Measurements from ENCODE around the gene FER. TPM values are rescaled to one million over a fixed set of nuclear protein-coding genes. Genes with fewer than 3 reads are reported as not detected.

The FER gene
- total RNA-seq, 1 experiment from 2014 or later, result 20.6 TPM

DNA sequence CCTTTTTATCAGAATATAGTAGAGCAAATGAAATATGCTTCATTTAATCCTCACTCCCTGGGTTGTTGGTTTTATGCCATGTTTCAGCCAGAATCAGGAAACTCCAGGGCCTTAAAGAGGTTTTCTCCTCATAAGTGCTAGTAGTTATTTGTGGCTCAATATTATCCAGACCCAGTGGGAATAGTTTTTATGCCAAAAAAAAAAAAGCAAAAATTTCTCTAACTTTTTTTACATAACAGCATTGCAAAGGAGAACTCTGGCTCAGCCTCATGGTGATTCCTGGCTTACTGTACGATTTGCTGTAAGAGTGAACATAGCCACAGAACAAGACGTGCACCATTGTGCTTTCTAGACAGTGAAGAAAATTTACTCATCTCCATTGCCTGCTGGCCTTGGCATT, 429.5 kb downstream of the FER start:
- intact Hi-C loops (cut with micrococcal nuclease; ENCODE audit: unreplicated experiment), result no loop called here
- Histone ChIP-seq H3F3A (ENCODE audit: insufficient read depth, low read depth) (no peaks in the 10 kb centered on the region), H2AFZ (no peak overlapping the region), H3K4me2 (no peak overlapping the region), H3K27ac (no peak overlapping the region), H3K9me3 (ENCODE audit: insufficient read depth, low read depth) (no peaks in the 10 kb centered on the region), H3K79me2 (ENCODE audit: low read depth) (no peaks in the 10 kb centered on the region), H3K27me3 (ENCODE audit: insufficient read depth, low read depth) (no peaks in the 10 kb centered on the region), H3K9me2 (ENCODE audit: insufficient read depth) (no peaks in the 10 kb centered on the region), H4K20me1 (ENCODE audit: insufficient read depth) (no peaks in the 10 kb centered on the region), H3K4me3 (no peak overlapping the region), H3K4me1 (replicated peaks; ENCODE audit: insufficient read depth) (no peaks in the 10 kb centered on the region), H3K36me3 (ENCODE audit: low read depth) (no peaks in the 10 kb centered on the region)
- DNase-seq, result no peak
- no TSS peak for BruUV-seq (replicated peaks)
- ChIA-PET POLR2A (ENCODE audit: unreplicated experiment) (no interaction called here), CTCF (no interaction called here)
- TF ChIP-seq, protein P1, sequence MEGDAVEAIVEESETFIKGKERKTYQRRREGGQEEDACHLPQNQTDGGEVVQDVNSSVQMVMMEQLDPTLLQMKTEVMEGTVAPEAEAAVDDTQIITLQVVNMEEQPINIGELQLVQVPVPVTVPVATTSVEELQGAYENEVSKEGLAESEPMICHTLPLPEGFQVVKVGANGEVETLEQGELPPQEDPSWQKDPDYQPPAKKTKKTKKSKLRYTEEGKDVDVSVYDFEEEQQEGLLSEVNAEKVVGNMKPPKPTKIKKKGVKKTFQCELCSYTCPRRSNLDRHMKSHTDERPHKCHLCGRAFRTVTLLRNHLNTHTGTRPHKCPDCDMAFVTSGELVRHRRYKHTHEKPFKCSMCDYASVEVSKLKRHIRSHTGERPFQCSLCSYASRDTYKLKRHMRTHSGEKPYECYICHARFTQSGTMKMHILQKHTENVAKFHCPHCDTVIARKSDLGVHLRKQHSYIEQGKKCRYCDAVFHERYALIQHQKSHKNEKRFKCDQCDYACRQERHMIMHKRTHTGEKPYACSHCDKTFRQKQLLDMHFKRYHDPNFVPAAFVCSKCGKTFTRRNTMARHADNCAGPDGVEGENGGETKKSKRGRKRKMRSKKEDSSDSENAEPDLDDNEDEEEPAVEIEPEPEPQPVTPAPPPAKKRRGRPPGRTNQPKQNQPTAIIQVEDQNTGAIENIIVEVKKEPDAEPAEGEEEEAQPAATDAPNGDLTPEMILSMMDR (conservative IDR thresholded peaks at IDR 0.05), result no peak

DNA sequence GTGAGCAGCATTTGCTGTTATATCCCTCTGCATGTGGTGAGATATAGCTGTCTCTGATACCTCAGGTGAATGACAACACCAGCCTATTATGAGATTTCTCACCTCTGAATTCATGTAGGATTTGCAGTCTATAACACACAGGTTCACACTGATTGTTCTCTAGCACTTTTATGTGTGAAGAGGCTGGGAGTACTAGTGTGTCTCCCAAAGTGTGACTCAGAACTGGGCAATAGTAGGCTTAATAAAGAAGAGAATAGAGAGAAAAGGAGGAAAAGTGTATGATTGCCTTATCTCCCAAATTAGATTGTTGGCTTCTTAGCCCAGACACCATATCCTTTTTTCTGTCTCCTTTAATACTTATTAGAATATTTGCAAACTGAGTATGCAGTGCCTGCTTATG, 430.1 kb downstream of the FER start:
- Histone ChIP-seq H3K9me3 (ENCODE audit: insufficient read depth, low read depth) (no peaks in the 10 kb centered on the region), H2AFZ (no peak overlapping the region), H3F3A (ENCODE audit: insufficient read depth, low read depth) (no peaks in the 10 kb centered on the region), H4K20me1 (ENCODE audit: insufficient read depth) (no peaks in the 10 kb centered on the region), H3K4me3 (no peak overlapping the region), H3K4me2 (no peak overlapping the region), H3K4me1 (replicated peaks; ENCODE audit: insufficient read depth) (no peaks in the 10 kb centered on the region), H3K27me3 (ENCODE audit: insufficient read depth, low read depth) (no peaks in the 10 kb centered on the region), H3K79me2 (ENCODE audit: low read depth) (no peaks in the 10 kb centered on the region), H3K27ac (no peak overlapping the region), H3K9me2 (ENCODE audit: insufficient read depth) (no peaks in the 10 kb centered on the region), H3K36me3 (ENCODE audit: low read depth) (no peaks in the 10 kb centered on the region)
- ChIA-PET CTCF (no interaction called here), POLR2A (ENCODE audit: unreplicated experiment) (no interaction called here)
- no TSS peak for BruUV-seq (replicated peaks)
- no peak for TF ChIP-seq EZH2 (IDR thresholded peaks at IDR 0.05; ENCODE audit: low read depth)
- TF ChIP-seq, protein P1 (conservative IDR thresholded peaks at IDR 0.05), result no peak
- no peak for DNase-seq
- intact Hi-C loops (cut with micrococcal nuclease; ENCODE audit: unreplicated experiment), result no loop called here

DNA sequence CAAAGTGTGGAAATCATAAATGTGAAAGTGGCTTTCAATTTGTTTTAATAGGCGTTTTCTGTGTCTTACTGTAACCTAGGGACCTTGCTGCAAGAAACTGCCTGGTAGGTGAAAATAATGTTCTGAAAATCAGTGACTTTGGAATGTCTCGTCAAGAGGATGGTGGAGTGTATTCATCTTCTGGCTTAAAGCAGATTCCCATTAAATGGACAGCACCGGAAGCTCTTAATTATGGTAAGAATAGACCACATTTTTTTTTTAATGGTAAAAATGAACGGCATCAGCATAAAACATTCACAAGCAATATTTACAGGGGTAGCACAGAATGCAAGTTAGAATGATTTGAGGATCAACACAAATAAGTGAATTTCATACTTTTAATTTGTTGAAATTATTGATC, 433.0 kb downstream of the FER start:
- H3K27ac ChIP-seq, result no peak overlapping the region
- H3K9me2 ChIP-seq (ENCODE audit: insufficient read depth), result no peaks in the 10 kb centered on the region
- no peak overlapping the region for H2AFZ ChIP-seq
- no peak overlapping the region for H3K4me2 ChIP-seq
- no peaks in the 10 kb centered on the region for H3K4me1 ChIP-seq (replicated peaks; ENCODE audit: insufficient read depth)
- no peaks in the 10 kb centered on the region for H3K36me3 ChIP-seq (ENCODE audit: low read depth)
- no peak for TF ChIP-seq EZH2 (IDR thresholded peaks at IDR 0.05; ENCODE audit: low read depth)
- TF ChIP-seq, protein P1 (conservative IDR thresholded peaks at IDR 0.05), result no peak
- intact Hi-C loops (cut with micrococcal nuclease; ENCODE audit: unreplicated experiment), result no loop called here
- H3K4me3 ChIP-seq, result no peak overlapping the region
- DNase-seq, result no peak
- H4K20me1 ChIP-seq (ENCODE audit: insufficient read depth), result no peaks in the 10 kb centered on the region
- no peaks in the 10 kb centered on the region for H3F3A ChIP-seq (ENCODE audit: insufficient read depth, low read depth)
- H3K9me3 ChIP-seq (ENCODE audit: insufficient read depth, low read depth), result no peaks in the 10 kb centered on the region
- POLR2A ChIA-PET (ENCODE audit: unreplicated experiment), result no interaction called here
- CTCF ChIA-PET, result no interaction called here
- H3K79me2 ChIP-seq (ENCODE audit: low read depth), result no peaks in the 10 kb centered on the region
- H3K27me3 ChIP-seq (ENCODE audit: insufficient read depth, low read depth), result no peaks in the 10 kb centered on the region
- no TSS peak for BruUV-seq (replicated peaks)
